Measurements from ENCODE around the gene TLR10. TPM values are rescaled to one million over a fixed set of nuclear protein-coding genes. Genes with fewer than 3 reads are reported as not detected.
"Not testable (repeated sequence)": the region's sequence is repeated elsewhere in the genome, so short reads cannot be mapped to it uniquely, and the experiment has no call there.

Gene TLR10
- total and polyA plus RNA-seq, 4 donors = 0.32 to 1.1 TPM; not detected in 2

DNA sequence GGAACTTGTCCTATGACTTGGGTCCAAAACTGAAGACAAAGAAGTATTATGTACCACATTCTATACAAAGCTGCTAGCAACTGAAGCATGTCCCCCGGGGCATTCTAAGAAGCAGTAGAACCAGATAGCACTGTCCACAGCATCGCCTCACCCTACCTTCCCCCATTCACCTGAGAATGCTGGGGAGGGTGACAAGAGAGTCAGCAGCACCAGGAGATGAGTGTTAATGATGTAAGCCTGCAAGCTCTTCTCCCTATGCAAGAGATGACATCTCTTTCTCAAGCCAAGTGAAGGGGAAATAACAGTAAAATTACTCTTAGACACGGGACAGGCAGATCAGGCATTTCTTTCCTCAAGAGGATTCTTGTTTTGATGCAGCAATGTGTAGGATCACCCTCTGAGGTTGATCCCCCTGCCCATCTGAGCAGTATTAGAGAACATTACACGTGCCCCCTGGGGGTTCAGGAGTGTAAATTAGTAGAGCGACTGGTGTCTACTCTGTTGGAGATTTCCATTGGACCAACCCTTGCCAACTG, 35.7 kb upstream of the TLR10 start:
- Histone ChIP-seq H3K27me3 (ENCODE audit: control insufficient read depth in 1 of 2, insufficient read depth in 2 of 2, low read length in 1 of 2) (no peaks in the 10 kb centered on the region), H3K9me3 (ENCODE audit: control insufficient read depth, low read length) (peaks cover 3% of the 10 kb centered on the region), H3K4me3 (ENCODE audit: low read length in 2 of 2) (no peak overlapping the region), H3K36me3 (ENCODE audit: control insufficient read depth in 1 of 2, insufficient read depth in 2 of 2, low read length in 1 of 2) (no peaks in the 10 kb centered on the region), H3K27ac (ENCODE audit: low read depth in 1 of 2, low read length in 2 of 2) (no peak overlapping the region), H3K4me1 (ENCODE audit: control insufficient read depth in 1 of 2, insufficient read depth in 2 of 2, low read length in 2 of 2) (no peaks in the 10 kb centered on the region)
- intact Hi-C loops (cut with DNase I) = no loop called here
- 75 to 81% methylated on average over 5 of the region's 5 CpGs for whole genome bisulfite sequencing, 2 donors
- DNase-seq = no peak
- ATAC-seq (ENCODE audit: low FRiP score) = no peak

DNA sequence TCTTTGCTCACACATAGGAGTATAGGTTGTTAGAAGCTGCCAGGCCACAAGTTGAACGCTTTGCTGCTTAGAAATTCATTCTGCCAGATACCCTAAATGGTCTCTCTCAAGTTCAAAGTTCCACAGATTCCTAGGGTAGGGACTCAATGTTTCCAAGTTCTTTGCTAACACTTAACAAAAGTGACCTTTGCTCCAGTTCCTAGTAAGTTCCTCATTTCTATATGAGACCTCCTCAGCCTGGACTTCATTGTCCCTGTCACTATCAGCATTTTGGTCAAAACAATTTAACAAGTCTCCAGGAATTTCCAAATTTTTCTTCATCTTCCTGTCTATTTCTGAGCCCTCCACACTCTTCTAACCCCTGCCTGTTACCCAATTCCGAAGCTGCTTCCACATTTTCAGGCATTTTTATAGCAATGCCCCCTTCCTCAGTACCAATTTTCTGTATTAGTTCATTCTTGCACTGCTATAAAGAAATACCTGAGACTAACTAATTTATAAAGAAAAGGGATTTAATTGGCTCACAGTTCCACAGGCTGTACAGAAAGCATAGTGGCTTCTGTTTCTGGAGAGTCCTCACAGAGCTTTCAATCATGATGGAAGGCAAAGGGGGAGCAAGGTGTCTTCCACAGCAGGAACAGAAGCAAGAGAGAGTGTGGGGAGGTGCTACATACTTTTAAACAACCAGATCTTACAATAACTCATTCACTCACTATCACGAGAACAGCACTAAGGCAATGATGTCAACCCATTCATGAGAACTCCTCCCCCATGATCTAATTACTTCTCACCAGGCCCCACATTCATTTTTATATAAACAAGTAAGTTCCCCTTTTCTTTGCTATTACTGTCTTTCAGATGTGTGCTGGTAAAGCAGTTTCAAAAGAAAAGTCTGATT, 33.3 kb upstream of the TLR10 start:
- intact Hi-C loops (cut with DNase I) = no loop called here
- DNase-seq = no peak
- Histone ChIP-seq H3K4me1 (ENCODE audit: control insufficient read depth in 1 of 2, insufficient read depth in 2 of 2, low read length in 2 of 2) (no peaks in the 10 kb centered on the region), H3K27me3 (ENCODE audit: control insufficient read depth in 1 of 2, insufficient read depth in 2 of 2, low read length in 1 of 2) (no peaks in the 10 kb centered on the region), H3K27ac (ENCODE audit: low read depth in 1 of 2, low read length in 2 of 2) (no peak overlapping the region), H3K36me3 (ENCODE audit: control insufficient read depth in 1 of 2, insufficient read depth in 2 of 2, low read length in 1 of 2) (no peaks in the 10 kb centered on the region), H3K9me3 (ENCODE audit: control insufficient read depth, low read length) (peaks cover 3% of the 10 kb centered on the region), H3K4me3 (ENCODE audit: low read length in 2 of 2) (no peak overlapping the region)
- WGBS, 2 donors = 70 to 75% methylated on average over 3 of the region's 3 CpGs
- ATAC-seq (ENCODE audit: low FRiP score) = no peak

- Histone ChIP-seq H3K4me1 (ENCODE audit: control insufficient read depth in 1 of 2, insufficient read depth in 2 of 2, low read length in 2 of 2) (no peaks in the 10 kb centered on the region), H3K4me3 (ENCODE audit: low read length in 2 of 2) (no peak overlapping the region), H3K27me3 (ENCODE audit: control insufficient read depth in 1 of 2, insufficient read depth in 2 of 2, low read length in 1 of 2) (no peaks in the 10 kb centered on the region), H3K36me3 (ENCODE audit: control insufficient read depth in 1 of 2, insufficient read depth in 2 of 2, low read length in 1 of 2) (no peaks in the 10 kb centered on the region), H3K9me3 (ENCODE audit: control insufficient read depth, low read length) (peaks cover 3% of the 10 kb centered on the region), H3K27ac (ENCODE audit: low read depth in 1 of 2, low read length in 2 of 2) (no peak overlapping the region)
- DNase-seq = no peak
- intact Hi-C loops (cut with DNase I) = no loop called here
- 83 to 86% methylated on average over 3 of the region's 3 CpGs for WGBS, 2 donors
- ATAC-seq (ENCODE audit: low FRiP score) = no peak
These were observed 31.6 kb upstream of the TLR10 start for GRCh38 chr4:38814386-38814785.

DNA sequence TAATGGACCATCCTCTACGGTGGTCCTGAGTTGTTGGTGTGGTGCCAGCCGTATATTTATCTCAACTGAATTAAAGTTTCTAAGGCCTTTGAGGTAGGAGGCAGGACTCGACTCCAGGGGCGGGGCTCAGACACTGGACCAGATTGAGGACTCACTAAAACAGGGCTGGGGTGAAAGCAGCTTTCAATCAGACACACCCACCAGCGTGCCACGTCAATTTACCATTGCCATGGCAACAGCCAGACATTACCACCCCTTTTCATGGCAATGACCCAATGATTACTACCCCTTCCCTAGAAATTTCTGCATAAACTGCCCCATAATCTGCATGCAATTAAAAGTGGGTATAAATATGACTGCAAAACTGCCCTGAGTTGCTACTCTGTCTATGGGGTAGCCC, 28.5 kb upstream of the TLR10 start:
- DNase-seq (no peak), ATAC-seq (ENCODE audit: low FRiP score) (no peak)
- 84 to 87% methylated on average over 6 of the region's 6 CpGs for WGBS, 2 donors
- intact Hi-C loops (cut with DNase I) = no loop called here
- Histone ChIP-seq H3K9me3 (ENCODE audit: control insufficient read depth, low read length) (peaks cover 3% of the 10 kb centered on the region), H3K4me1 (ENCODE audit: control insufficient read depth in 1 of 2, insufficient read depth in 2 of 2, low read length in 2 of 2) (no peaks in the 10 kb centered on the region), H3K27ac (ENCODE audit: low read depth in 1 of 2, low read length in 2 of 2) (no peak overlapping the region), H3K27me3 (ENCODE audit: control insufficient read depth in 1 of 2, insufficient read depth in 2 of 2, low read length in 1 of 2) (no peaks in the 10 kb centered on the region), H3K4me3 (ENCODE audit: low read length in 2 of 2) (no peak overlapping the region), H3K36me3 (ENCODE audit: control insufficient read depth in 1 of 2, insufficient read depth in 2 of 2, low read length in 1 of 2) (no peaks in the 10 kb centered on the region)

DNA sequence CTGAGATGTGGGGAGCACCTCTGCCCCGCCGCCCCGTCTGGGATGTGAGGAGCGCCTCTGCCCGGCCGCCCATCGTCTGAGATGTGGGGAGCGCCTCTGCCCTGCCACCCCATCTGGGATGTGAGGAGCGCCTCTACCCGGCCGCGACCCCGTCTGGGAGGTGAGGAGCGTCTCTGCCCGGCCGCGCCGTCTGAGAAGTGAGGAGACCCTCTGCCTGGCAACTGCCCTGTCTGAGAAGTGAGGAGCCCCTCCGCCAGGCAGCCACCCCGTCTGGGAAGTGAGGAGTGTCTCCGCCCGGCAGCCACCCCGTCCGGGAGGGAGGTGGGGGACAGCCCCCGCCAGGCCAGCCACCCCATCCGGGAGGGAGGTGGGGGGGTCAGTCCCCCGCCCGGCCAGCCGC, 24.7 kb upstream of the TLR10 start:
- H3K4me3 ChIP-seq (ENCODE audit: low read length in 2 of 2); H3K36me3 ChIP-seq (ENCODE audit: control insufficient read depth in 1 of 2, insufficient read depth in 2 of 2, low read length in 1 of 2); intact Hi-C loops (cut with DNase I); H3K27ac ChIP-seq (ENCODE audit: low read depth in 1 of 2, low read length in 2 of 2); H3K4me1 ChIP-seq (ENCODE audit: control insufficient read depth in 1 of 2, insufficient read depth in 2 of 2, low read length in 2 of 2); ATAC-seq (ENCODE audit: low FRiP score); H3K27me3 ChIP-seq (ENCODE audit: control insufficient read depth in 1 of 2, insufficient read depth in 2 of 2, low read length in 1 of 2); DNase-seq; H3K9me3 ChIP-seq (ENCODE audit: control insufficient read depth, low read length): not testable (repeated sequence)
- 67 to 95% methylated on average over 3 to 29 of the region's 29 CpGs for WGBS, 2 donors

DNA sequence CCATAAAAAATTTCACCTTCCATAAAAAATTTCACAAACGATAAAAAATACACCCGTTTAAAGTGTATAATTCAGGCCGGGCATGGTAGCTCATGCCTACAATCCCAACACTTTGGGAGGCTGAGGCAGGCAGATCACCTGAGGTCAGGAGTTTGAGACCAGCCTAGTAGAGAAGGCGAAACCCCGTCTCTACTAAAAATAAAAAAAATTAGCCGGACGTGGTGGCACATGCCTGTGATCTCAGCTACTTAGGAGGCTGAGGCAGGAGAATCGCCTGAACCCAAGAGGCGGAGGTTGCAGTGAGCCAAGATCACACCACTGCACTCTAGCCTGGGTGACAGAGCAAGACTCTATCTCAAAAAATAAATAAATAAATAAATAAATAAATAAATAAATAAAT, 23.5 kb upstream of the TLR10 start:
- H3K27ac ChIP-seq (ENCODE audit: low read depth in 1 of 2, low read length in 2 of 2); H3K36me3 ChIP-seq (ENCODE audit: control insufficient read depth in 1 of 2, insufficient read depth in 2 of 2, low read length in 1 of 2); ATAC-seq (ENCODE audit: low FRiP score); H3K4me1 ChIP-seq (ENCODE audit: control insufficient read depth in 1 of 2, insufficient read depth in 2 of 2, low read length in 2 of 2); DNase-seq; H3K27me3 ChIP-seq (ENCODE audit: control insufficient read depth in 1 of 2, insufficient read depth in 2 of 2, low read length in 1 of 2); H3K4me3 ChIP-seq (ENCODE audit: low read length in 2 of 2); intact Hi-C loops (cut with DNase I); H3K9me3 ChIP-seq (ENCODE audit: control insufficient read depth, low read length): not testable (repeated sequence)
- WGBS, 2 donors = 87 to 94% methylated on average over 9 of the region's 9 CpGs

- H3K9me3 ChIP-seq (ENCODE audit: control insufficient read depth, low read length) = peaks cover 2% of the 10 kb centered on the region
- H3K27me3 ChIP-seq (ENCODE audit: control insufficient read depth in 1 of 2, insufficient read depth in 2 of 2, low read length in 1 of 2) = no peaks in the 10 kb centered on the region
- peak overlapping the region in 1 of 2 donors; percentile 72 for H3K4me3 ChIP-seq (ENCODE audit: low read length in 2 of 2)
- intact Hi-C loops (cut with DNase I) = no loop called here
- peaks cover 0 to 2% of the 10 kb centered on the region in 2 donors for H3K36me3 ChIP-seq (ENCODE audit: control insufficient read depth in 1 of 2, insufficient read depth in 2 of 2, low read length in 1 of 2)
- WGBS, 2 donors = 28 to 40% methylated on average over 5 of the region's 5 CpGs
- peak in 1 of 2 donors; percentile 69 for DNase-seq
- H3K27ac ChIP-seq (ENCODE audit: low read depth in 1 of 2, low read length in 2 of 2) = peak overlapping the region in 1 of 2 donors; percentile 17
- H3K4me1 ChIP-seq (ENCODE audit: control insufficient read depth in 1 of 2, insufficient read depth in 2 of 2, low read length in 2 of 2) = peaks cover 1 to 3% of the 10 kb centered on the region in 2 donors
- ATAC-seq (ENCODE audit: low FRiP score) = peak; percentile 57
These were observed 22.8 kb upstream of the TLR10 start for GRCh38 chr4:38805530-38806145.

DNA sequence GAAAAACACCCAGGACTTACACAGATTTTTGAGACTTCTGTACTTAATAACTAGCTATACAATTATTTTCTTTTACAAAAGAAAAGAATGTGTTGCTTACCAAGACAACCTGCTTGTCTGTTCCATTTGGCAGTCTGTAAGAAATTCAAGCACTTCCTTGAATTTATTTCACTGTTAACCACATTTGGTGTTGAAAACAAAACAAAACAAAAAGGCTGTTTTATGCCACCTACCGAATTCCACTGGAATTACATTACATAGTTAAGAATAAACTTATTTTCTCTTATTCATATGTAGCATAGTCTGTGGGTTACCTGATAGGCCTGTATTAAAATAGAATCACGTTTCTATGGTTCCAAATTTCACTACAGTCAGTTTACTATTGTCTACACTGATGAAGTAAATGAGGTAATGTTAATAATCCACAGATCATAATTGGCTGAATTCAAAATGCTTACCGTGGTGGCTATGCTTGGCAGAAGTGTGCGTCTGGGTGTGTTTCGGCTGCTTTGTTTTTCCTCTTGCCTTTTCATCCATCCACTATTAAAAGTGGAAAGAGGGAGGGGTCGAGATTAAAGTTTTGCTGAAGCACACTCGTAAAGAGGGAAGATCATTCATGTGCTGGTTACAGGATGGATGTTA, 22.0 kb upstream of the TLR10 start, which contains the start of gene TLR1:
Gene TLR1, minus strand, starts transcription at position 138 of the 642 bp plus-strand sequence. CDS start 5,960 bp downstream, outside the sequence.
- ATAC-seq (ENCODE audit: low FRiP score) (peak; percentile 86), DNase-seq (no peak)
- Histone ChIP-seq H3K9me3 (ENCODE audit: control insufficient read depth, low read length) (peaks cover 5% of the 10 kb centered on the region), H3K36me3 (ENCODE audit: control insufficient read depth in 1 of 2, insufficient read depth in 2 of 2, low read length in 1 of 2) (peaks cover 0 to 4% of the 10 kb centered on the region in 2 donors), H3K4me3 (ENCODE audit: low read length in 2 of 2) (peak within 1 kb of the TSS in 1 of 2 donors; percentile 72), H3K27ac (ENCODE audit: low read depth in 1 of 2, low read length in 2 of 2) (peak within 1 kb of the TSS in 1 of 2 donors; percentile 33), H3K4me1 (ENCODE audit: control insufficient read depth in 1 of 2, insufficient read depth in 2 of 2, low read length in 2 of 2) (peaks cover 1 to 3% of the 10 kb centered on the region in 2 donors), H3K27me3 (ENCODE audit: control insufficient read depth in 1 of 2, insufficient read depth in 2 of 2, low read length in 1 of 2) (no peaks in the 10 kb centered on the region)
- WGBS, 2 donors = 5% methylated on average over 7 of the region's 7 CpGs
- intact Hi-C loops (cut with DNase I) = no loop called here

Data from aorta (tissue), 5 donors.